Measurements from ENCODE around the gene VPS11.

Gene VPS11

DNA sequence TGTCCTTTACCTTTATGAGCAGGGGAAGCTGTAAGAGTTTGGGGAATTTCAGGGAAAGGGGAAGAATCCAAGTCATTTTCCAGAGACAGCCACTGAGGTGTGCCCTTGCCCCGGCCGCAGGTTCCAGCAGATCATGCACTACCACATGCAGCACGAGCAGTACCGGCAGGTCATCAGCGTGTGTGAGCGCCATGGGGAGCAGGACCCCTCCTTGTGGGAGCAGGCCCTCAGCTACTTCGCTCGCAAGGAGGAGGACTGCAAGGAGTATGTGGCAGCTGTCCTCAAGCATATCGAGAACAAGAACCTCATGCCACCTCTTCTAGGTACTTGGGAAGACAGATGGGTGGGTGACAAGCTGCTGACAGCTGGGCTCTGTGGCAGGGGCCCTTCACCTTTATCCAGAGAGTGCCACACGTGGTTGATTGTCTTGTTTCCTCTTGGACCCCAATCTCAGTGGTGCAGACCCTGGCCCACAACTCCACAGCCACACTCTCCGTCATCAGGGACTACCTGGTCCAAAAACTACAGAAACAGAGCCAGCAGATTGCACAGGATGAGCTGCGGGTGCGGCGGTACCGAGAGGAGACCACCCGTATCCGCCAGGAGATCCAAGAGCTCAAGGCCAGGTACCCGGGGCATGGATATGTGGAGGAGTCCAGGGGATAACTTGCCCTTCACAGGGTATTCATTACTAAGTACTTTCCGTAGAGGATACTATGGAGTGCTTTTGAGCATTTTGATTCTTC is 11.2 kb downstream of the VPS11 start:
- no peak for DNase-seq (ENCODE audit: low read depth)
- no peak overlapping the region for H3K4me3 ChIP-seq (ENCODE audit: low read depth, low read length)
- TF ChIP-seq, protein P1, sequence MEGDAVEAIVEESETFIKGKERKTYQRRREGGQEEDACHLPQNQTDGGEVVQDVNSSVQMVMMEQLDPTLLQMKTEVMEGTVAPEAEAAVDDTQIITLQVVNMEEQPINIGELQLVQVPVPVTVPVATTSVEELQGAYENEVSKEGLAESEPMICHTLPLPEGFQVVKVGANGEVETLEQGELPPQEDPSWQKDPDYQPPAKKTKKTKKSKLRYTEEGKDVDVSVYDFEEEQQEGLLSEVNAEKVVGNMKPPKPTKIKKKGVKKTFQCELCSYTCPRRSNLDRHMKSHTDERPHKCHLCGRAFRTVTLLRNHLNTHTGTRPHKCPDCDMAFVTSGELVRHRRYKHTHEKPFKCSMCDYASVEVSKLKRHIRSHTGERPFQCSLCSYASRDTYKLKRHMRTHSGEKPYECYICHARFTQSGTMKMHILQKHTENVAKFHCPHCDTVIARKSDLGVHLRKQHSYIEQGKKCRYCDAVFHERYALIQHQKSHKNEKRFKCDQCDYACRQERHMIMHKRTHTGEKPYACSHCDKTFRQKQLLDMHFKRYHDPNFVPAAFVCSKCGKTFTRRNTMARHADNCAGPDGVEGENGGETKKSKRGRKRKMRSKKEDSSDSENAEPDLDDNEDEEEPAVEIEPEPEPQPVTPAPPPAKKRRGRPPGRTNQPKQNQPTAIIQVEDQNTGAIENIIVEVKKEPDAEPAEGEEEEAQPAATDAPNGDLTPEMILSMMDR (conservative IDR thresholded peaks at IDR 0.05; ENCODE audit: low read depth, low read length), result no peak

DNA sequence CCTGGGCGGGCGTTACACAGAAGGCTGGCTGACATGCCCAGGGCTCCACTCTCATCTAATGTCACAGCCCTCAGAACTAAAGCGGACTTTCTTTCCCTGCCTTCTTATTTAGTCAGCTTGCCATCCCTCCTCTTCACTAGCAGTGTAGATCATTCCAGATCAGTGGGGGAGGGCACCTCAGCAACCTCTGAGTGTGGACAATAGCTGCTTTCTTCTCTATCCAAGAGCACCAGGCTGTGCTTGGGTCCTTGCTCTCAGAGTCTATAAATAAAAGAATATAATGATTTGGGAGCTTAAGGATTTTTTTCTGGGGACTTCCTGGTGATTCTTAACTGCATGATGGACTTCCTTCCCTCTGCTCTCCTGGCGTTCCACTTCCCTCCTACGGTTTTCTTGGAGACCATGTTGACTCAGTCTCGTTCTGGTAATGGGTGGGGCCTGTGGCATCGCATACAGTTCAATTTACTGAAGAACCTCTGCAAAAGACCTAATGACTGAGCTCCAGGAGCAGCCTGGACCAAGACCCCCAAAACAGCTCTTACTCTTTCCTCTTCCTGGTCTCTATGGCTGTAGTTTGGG is 14.2 kb downstream of the VPS11 start:
- H3K4me3 ChIP-seq (ENCODE audit: low read depth, low read length), result no peak overlapping the region
- TF ChIP-seq, protein P1 (conservative IDR thresholded peaks at IDR 0.05; ENCODE audit: low read depth, low read length), result no peak
- no peak for DNase-seq (ENCODE audit: low read depth)

DNA sequence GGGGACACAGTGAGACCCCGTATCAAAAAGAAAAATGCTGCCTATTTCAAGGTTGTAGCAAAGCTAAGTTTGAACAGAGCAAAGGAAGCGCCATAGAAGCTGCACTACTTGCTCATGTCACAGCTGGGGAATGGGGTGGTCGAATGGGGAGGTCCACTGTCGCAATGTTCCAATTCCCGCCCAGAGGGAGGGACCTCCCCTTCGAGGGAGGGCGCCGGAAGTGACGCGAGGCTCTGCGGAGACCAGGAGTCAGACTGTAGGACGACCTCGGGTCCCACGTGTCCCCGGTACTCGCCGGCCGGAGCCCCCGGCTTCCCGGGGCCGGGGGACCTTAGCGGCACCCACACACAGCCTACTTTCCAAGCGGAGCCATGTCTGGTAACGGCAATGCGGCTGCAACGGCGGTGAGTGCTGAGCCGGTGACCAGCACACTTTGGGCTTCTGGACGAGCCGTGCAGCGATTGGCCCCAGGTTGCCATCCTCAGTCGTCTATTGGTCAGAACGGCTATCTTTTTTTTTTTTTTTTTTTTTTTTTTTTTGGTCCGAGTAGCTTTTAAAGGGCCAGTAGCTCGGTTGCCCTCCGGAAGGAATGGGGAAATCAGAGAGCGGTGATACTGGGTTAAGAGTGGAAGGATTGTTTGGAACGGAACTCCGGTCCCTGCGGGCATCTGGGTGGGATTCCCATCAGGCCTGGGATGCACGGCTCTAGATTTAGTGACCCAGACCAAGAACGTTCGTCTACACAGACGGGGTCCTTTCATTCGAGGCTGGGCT is 17.2 kb downstream of the VPS11 start, which contains the start of gene HMBS:
TSS of gene HMBS (plus strand) at position 219 of the 774 bp plus-strand sequence. CDS start at position 372, 153 bp downstream.
- DNase-seq (ENCODE audit: low read depth), result peak; percentile 91
- H3K4me3 ChIP-seq (ENCODE audit: low read depth, low read length), result peak within 1 kb of the TSS; percentile 77
- TF ChIP-seq, protein P1 (conservative IDR thresholded peaks at IDR 0.05; ENCODE audit: low read depth, low read length), result no peak

DNA sequence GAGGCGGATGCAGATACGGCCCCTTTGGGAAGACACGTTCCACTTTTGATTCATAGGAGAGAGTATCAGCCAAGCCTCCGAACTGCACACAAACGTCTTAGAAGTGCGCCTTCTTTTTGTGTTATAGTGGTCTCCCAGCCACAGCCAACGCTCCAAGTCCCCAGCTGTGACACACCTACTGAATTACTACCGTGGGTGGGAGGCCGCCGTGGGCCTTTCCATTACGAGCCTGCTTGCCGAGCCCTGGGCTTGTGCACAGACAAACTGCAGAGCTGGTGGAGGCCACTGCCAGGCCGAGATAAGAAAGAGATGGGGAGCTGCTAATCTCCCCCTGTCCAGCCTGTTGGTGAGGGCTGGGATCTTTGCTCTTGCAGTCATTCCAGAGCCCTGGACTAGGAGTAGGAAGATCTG is 17.8 kb downstream of the VPS11 start:
- TF ChIP-seq, protein P1 (conservative IDR thresholded peaks at IDR 0.05; ENCODE audit: low read depth, low read length), result no peak
- no peak for DNase-seq (ENCODE audit: low read depth)

DNA sequence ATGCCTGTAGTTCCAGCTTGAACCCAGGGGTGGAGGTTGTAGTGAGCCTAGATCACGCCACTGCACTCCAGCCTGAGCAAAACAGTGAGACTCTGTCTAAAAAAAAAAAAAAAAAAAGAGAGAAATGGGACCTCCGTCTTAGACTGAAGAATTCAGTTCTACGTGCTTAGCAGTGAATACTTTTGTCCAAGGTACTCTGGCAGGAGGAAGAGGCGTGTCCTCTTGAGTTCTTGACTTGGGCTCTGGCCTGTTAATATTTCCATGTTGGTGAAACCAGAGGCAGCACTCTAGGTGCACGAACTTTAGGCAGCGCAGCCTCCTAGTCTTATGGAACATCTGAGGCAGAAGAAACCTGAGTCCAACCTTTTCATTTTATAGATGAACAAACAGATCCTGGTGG is 19.5 kb downstream of the VPS11 start:
- no peak for DNase-seq (ENCODE audit: low read depth)
- no peak overlapping the region for H3K4me3 ChIP-seq (ENCODE audit: low read depth, low read length)
- TF ChIP-seq, protein P1 (conservative IDR thresholded peaks at IDR 0.05; ENCODE audit: low read depth, low read length), result no peak

More for the DNA sequence above, 17.8 kb downstream of the VPS11 start:
- H3K4me3 ChIP-seq (ENCODE audit: low read depth, low read length), result peak overlapping the region; percentile 77

DNA sequence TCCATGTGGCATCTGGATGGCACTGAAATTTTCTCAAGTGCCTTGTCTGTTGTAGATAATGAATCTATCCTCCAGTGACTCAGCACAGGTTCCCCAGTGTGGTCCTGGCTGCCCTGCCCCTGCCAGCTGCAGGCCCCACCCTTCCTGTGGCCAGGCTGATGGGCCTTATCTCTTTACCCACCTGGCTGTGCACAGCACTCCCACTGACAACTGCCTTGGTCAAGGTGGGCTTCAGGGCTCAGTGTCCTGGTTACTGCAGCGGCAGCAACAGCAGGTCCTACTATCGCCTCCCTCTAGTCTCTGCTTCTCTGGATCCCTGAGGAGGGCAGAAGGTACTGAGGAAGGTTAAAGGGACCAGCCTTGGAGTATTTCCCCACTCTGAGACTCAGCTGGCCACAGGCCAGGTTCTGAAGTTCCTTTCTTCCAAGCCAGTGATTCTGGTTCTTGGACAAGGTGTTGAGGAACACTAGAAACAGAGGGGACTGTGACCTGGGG is 20.2 kb downstream of the VPS11 start:
- TF ChIP-seq, protein P1 (conservative IDR thresholded peaks at IDR 0.05; ENCODE audit: low read depth, low read length), result no peak
- no peak for DNase-seq (ENCODE audit: low read depth)
- H3K4me3 ChIP-seq (ENCODE audit: low read depth, low read length), result no peak overlapping the region
